PC-9 (cell line): ENCODE results near the gene ACTR10. TPM values are rescaled to one million over a fixed set of nuclear protein-coding genes. Genes with fewer than 3 reads are reported as not detected.

ENCODE experiments used
- BruUV-seq: library from RNA; stranded (reverse); fragments of 400-500 nt; replicated peaks from 2 replicates; lab custom pipeline; 2021; lab: Mats Ljungman, UMichigan
- CTCF ChIA-PET: fragments of 300-600 bp; sonication (Branson Sonifier 250); formaldehyde crosslinking; loops from one replicate; lab custom pipeline; 2022; ENCODE audit warnings: antibody characterized with exemption; lab: Charles Lee
- POLR2A ChIA-PET: fragments of 300-600 bp; sonication (Branson Sonifier 250); formaldehyde crosslinking; loops from one replicate; lab custom pipeline; 2022; ENCODE audit warnings: antibody characterized with exemption; ENCODE audit not compliant: unreplicated experiment; lab: Charles Lee
- DNase-seq, 2 experiments: peaks; one replicate each; pipeline versions ENCODE4 v3.0.0 to v3.0.0-alpha.2; 2015 to 2022; ENCODE audit warnings: mixed read lengths in 1 of 2
- H2AFZ ChIP-seq: fragments of 200-600 bp; sonication (generic); 2 replicates; pipeline ENCODE4 v1.8.1; 2017; ENCODE audit warnings: antibody characterized with exemption
- H3F3A ChIP-seq: fragments of 200-600 bp; sonication (generic); 2 replicates; pipeline ENCODE4 v1.8.1; 2017; ENCODE audit warnings: antibody characterized with exemption, mild to moderate bottlenecking, low read depth; ENCODE audit not compliant: insufficient read depth
- H3K27ac ChIP-seq: fragments of 200-600 bp; sonication (generic); 2 replicates; pipeline ENCODE4 v1.6.1; 2016; ENCODE audit warnings: mixed run types
- H3K27me3 ChIP-seq: fragments of 200-600 bp; sonication (generic); 2 replicates; pipeline ENCODE4 v1.6.1; 2016; ENCODE audit warnings: low read depth, mixed run types; ENCODE audit not compliant: insufficient read depth
- H3K36me3 ChIP-seq: fragments of 200-600 bp; sonication (generic); 2 replicates; pipeline ENCODE4 v1.6.1; 2016; ENCODE audit warnings: low read depth, mixed run types
- H3K4me1 ChIP-seq: fragments of 200-600 bp; sonication (generic); replicated peaks from 2 replicates; pipeline ENCODE4 v1.6.1; 2016; ENCODE audit warnings: mixed run types; ENCODE audit not compliant: insufficient read depth
- H3K4me2 ChIP-seq: fragments of 200-600 bp; sonication (generic); 2 replicates; pipeline ENCODE4 v1.6.1; 2017; ENCODE audit warnings: mixed run types
- H3K4me3 ChIP-seq: fragments of 200-600 bp; sonication (generic); 2 replicates; pipeline ENCODE4 v1.6.1; 2016; ENCODE audit warnings: mixed run types
- H3K79me2 ChIP-seq: fragments of 200-600 bp; sonication (generic); 2 replicates; pipeline ENCODE4 v1.6.1; 2017; ENCODE audit warnings: low read depth, mixed run types
- H3K9me2 ChIP-seq: fragments of 200-600 bp; sonication (generic); 2 replicates; pipeline ENCODE4 v1.8.1; 2017; ENCODE audit warnings: mild to moderate bottlenecking; ENCODE audit not compliant: insufficient read depth
- H3K9me3 ChIP-seq: fragments of 200-600 bp; sonication (generic); 2 replicates; pipeline ENCODE4 v1.8.1; 2016; ENCODE audit warnings: low read depth; ENCODE audit not compliant: insufficient read depth
- H4K20me1 ChIP-seq: fragments of 200-600 bp; sonication (generic); 2 replicates; pipeline ENCODE4 v1.8.1; 2017; ENCODE audit not compliant: insufficient read depth
- EZH2 ChIP-seq: fragments of 200-600 bp; sonication (generic); IDR thresholded peaks from 2 replicates; pipeline ENCODE4 v1.8.0; 2017; ENCODE audit warnings: antibody characterized with exemption, low read depth
- intact Hi-C: fragments of 100-400 bp; cut with micrococcal nuclease; formaldehyde crosslinking; loops from one replicate; pipeline ENCODE4 v1.10.0; 2022; ENCODE audit not compliant: unreplicated experiment
- total RNA-seq: library from RNA; stranded (reverse); gene quantifications from 2 replicates; pipeline ENCODE4 v1.2.3, GENCODE V29; 2021
- TF ChIP-seq, protein P1 (sequence below): fragments of 200-600 bp; sonication (generic); conservative IDR thresholded peaks from 2 replicates; pipeline ENCODE4 v1.6.1; 2017; ENCODE audit warnings: mixed run types, antibody characterized with exemption, mild to moderate bottlenecking, moderate library complexity

Gene ACTR10
- total RNA-seq, 1 experiment from 2014 or later: 36.3 TPM

- no peak overlapping the region for H2AFZ ChIP-seq
- ChIA-PET CTCF (no interaction called here), POLR2A (no interaction called here)
- no TSS peak for BruUV-seq
- intact Hi-C loops: no loop called here
- H3K4me1 ChIP-seq: peaks cover 18% of the 10 kb centered on the region
- no peaks in the 10 kb centered on the region for H3K36me3 ChIP-seq
- 0 out of 2 replicates have a peak, but pooled peaks cover 3% of the 10 kb centered on the region for H3F3A ChIP-seq
- TF ChIP-seq, protein P1, sequence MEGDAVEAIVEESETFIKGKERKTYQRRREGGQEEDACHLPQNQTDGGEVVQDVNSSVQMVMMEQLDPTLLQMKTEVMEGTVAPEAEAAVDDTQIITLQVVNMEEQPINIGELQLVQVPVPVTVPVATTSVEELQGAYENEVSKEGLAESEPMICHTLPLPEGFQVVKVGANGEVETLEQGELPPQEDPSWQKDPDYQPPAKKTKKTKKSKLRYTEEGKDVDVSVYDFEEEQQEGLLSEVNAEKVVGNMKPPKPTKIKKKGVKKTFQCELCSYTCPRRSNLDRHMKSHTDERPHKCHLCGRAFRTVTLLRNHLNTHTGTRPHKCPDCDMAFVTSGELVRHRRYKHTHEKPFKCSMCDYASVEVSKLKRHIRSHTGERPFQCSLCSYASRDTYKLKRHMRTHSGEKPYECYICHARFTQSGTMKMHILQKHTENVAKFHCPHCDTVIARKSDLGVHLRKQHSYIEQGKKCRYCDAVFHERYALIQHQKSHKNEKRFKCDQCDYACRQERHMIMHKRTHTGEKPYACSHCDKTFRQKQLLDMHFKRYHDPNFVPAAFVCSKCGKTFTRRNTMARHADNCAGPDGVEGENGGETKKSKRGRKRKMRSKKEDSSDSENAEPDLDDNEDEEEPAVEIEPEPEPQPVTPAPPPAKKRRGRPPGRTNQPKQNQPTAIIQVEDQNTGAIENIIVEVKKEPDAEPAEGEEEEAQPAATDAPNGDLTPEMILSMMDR: no peak
- no peak for TF ChIP-seq EZH2
- H3K27me3 ChIP-seq: no peaks in the 10 kb centered on the region
- DNase-seq: no peak
- no peaks in the 10 kb centered on the region for H3K9me2 ChIP-seq
- H3K79me2 ChIP-seq: peaks cover 21% of the 10 kb centered on the region
- no peak overlapping the region for H3K4me3 ChIP-seq
- H3K9me3 ChIP-seq: no peaks in the 10 kb centered on the region
- no peak overlapping the region for H3K4me2 ChIP-seq
- no peaks in the 10 kb centered on the region for H4K20me1 ChIP-seq
- no peak overlapping the region for H3K27ac ChIP-seq
Observed at GRCh38 chr14:58198086-58198485, 1.9 kb upstream of the ACTR10 start.

GRCh38 chr14:58200480-58200841 lies 512 bp downstream of the ACTR10 start:
- peaks cover 21% of the 10 kb centered on the region for H3K79me2 ChIP-seq
- BruUV-seq: TSS peak; percentile 79
- ChIA-PET CTCF (no interaction called here), POLR2A (interaction anchor here (0.6 kb wide), 1 partner anchor 1284 kb away, joined by 4 read pairs; the partner anchor contains the start of genes JKAMP and L3HYPDH)
- peak overlapping the region; percentile 65 for H3K27ac ChIP-seq
- no peaks in the 10 kb centered on the region for H3K9me3 ChIP-seq
- 0 out of 2 replicates have a peak, but pooled peaks cover 3% of the 10 kb centered on the region for H3F3A ChIP-seq
- no peaks in the 10 kb centered on the region for H3K9me2 ChIP-seq
- DNase-seq: peak in 1 of 2 experiments; percentile 39
- H3K36me3 ChIP-seq: no peaks in the 10 kb centered on the region
- H2AFZ ChIP-seq: peak overlapping the region; percentile 100
- H3K27me3 ChIP-seq: no peaks in the 10 kb centered on the region
- peak overlapping the region; percentile 90 for H3K4me2 ChIP-seq
- H3K4me1 ChIP-seq: peaks cover 18% of the 10 kb centered on the region
- no peaks in the 10 kb centered on the region for H4K20me1 ChIP-seq
- H3K4me3 ChIP-seq: peak overlapping the region; percentile 100
- no peak for TF ChIP-seq EZH2
- TF ChIP-seq, protein P1: no peak
- intact Hi-C loops: loop anchor here (2.0 kb wide), 1 partner anchor 44 kb away; the partner anchor contains the start of gene PSMA3

DNA sequence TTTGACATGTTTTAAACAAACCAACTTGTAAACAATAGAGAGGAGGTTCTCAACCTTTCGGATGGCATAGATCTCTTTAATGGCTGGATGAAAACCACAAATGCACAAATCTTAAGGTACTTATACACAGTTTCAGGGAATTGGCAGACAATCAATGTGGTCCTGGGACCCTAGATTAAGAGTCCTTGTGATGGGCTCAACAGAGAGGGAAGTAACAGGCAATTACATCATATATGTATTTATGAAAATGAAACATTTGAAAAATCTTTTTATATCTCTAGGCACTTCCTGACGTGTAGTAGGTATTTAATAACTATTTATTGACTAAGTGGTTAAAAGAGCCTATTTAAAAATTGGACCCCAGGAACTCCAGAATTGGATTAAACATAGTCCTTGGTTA lies 897 bp downstream of the ACTR10 start:
- CTCF ChIA-PET: no interaction called here

More for the DNA sequence above, 897 bp downstream of the ACTR10 start:
- peaks cover 18% of the 10 kb centered on the region for H3K4me1 ChIP-seq
- H3K9me2 ChIP-seq: no peaks in the 10 kb centered on the region
- no peaks in the 10 kb centered on the region for H4K20me1 ChIP-seq
- H3K36me3 ChIP-seq: no peaks in the 10 kb centered on the region
- BruUV-seq: no TSS peak
- H3F3A ChIP-seq: 0 out of 2 replicates have a peak, but pooled peaks cover 3% of the 10 kb centered on the region
- H3K4me3 ChIP-seq: peak overlapping the region; percentile 100
- peaks cover 21% of the 10 kb centered on the region for H3K79me2 ChIP-seq
- intact Hi-C loops: loop anchor here (2.0 kb wide), 1 partner anchor 44 kb away; the partner anchor contains the start of gene PSMA3
- H3K27ac ChIP-seq: peak overlapping the region; percentile 65; the same call in 1 of the 2 replicates
- no peaks in the 10 kb centered on the region for H3K9me3 ChIP-seq
- TF ChIP-seq, protein P1: no peak
- TF ChIP-seq EZH2: no peak
- H3K27me3 ChIP-seq: no peaks in the 10 kb centered on the region
- H3K4me2 ChIP-seq: peak overlapping the region; percentile 90
- H2AFZ ChIP-seq: peak overlapping the region; percentile 100
- no peak for DNase-seq
- POLR2A ChIA-PET: interaction anchor here (0.6 kb wide), 1 partner anchor 1283 kb away, joined by 4 read pairs; the partner anchor contains the start of genes JKAMP and L3HYPDH
